ENCODE data around the gene GABBR2. TPM values are rescaled to one million over a fixed set of nuclear protein-coding genes. Genes with fewer than 3 reads are reported as not detected.

The GABBR2 gene
- total and polyA plus RNA-seq, 2 of the 8 experiments (the other 6 are each of a cell fraction or from before 2014, with no cell fraction given): 0.50 to 1.2 TPM

DNA sequence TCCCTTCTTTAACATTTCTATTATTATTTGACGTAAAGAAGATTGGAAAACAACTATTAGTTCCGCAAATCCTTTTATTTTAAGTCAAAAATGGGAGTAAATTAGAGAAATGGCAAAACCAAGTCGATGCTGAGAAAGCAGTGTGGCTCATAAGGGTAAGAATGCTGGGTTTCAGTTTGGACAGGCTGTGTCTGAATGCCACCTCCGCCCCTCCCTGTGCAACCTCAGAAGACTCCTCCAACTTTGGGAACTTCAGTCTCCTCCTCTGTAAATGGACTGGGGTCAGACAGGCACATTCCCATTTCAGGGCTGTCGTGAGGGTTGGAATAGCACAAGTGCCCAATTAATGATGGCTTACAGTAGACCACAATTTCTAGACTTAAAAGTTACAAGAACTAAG, 154.0 kb downstream of the GABBR2 start:
- no peak overlapping the region for H2BK12ac ChIP-seq (ENCODE audit: low read depth, low read length)
- no peak overlapping the region for H4K8ac ChIP-seq (ENCODE audit: extremely low read depth, insufficient read depth, low read length)
- H3K27me3 ChIP-seq (replicated peaks in 1 of 4; ENCODE audit: control insufficient read depth in 3 of 4, extremely low read depth in 1 of 4, insufficient read depth in 3 of 4, low read length in 3 of 4): no peaks in the 10 kb centered on the region
- H2AFZ ChIP-seq (ENCODE audit: low read length): no peak overlapping the region
- H3K9ac ChIP-seq (replicated peaks in 1 of 4; ENCODE audit: extremely low read depth in 1 of 4, low read depth in 3 of 4, low read length in 3 of 4): no peak overlapping the region
- H3K79me2 ChIP-seq (ENCODE audit: control insufficient read depth in 1 of 2, insufficient read depth in 2 of 2, low read length in 2 of 2): no peaks in the 10 kb centered on the region
- H3K79me1 ChIP-seq (ENCODE audit: low read depth, low read length): no peaks in the 10 kb centered on the region
- H3K36me3 ChIP-seq (ENCODE audit: control insufficient read depth in 2 of 4, insufficient read depth in 4 of 4, low read length in 3 of 4): no peaks in the 10 kb centered on the region
- ChIA-PET CTCF (ENCODE audit: partially characterized antibody) (no interaction called here), POLR2A (ENCODE audit: partially characterized antibody) (no interaction called here)
- H3K4me3 ChIP-seq (ENCODE audit: extremely low read depth in 1 of 4, insufficient read depth in 2 of 4, low read depth in 3 of 4, low read length in 4 of 4): no peak overlapping the region
- H3K27ac ChIP-seq (ENCODE audit: low read depth, low read length): no peak overlapping the region
- H2AK5ac ChIP-seq (ENCODE audit: low read depth, low read length): no peak overlapping the region
- no peaks in the 10 kb centered on the region for H3K9me3 ChIP-seq (ENCODE audit: insufficient read depth in 2 of 2, low read depth in 1 of 2, low read length in 1 of 2)
- H3K4ac ChIP-seq (replicated peaks; ENCODE audit: insufficient read length, low read depth, low read length): no peak overlapping the region
- no peaks in the 10 kb centered on the region for H3K4me1 ChIP-seq (replicated peaks in 1 of 4; ENCODE audit: control insufficient read depth in 3 of 4, insufficient read depth in 4 of 4, low read length in 3 of 4)
- no peak overlapping the region for H2BK5ac ChIP-seq (ENCODE audit: low read depth, low read length)
- no peak overlapping the region for H2BK20ac ChIP-seq (ENCODE audit: low read length)
- no peaks in the 10 kb centered on the region for H4K20me1 ChIP-seq (replicated peaks in 1 of 2; ENCODE audit: control insufficient read depth in 1 of 2, insufficient read depth in 2 of 2, low read length in 2 of 2)
- no peak for DNase-seq (ENCODE audit: low read depth in 1 of 2, low spot score in 2 of 2)
- no peak for TF ChIP-seq HDAC6 (IDR thresholded peaks at IDR 0.05; ENCODE audit: low read depth, low read length)
- no peak for TF ChIP-seq TAF1 (IDR thresholded peaks at IDR 0.05; ENCODE audit: low read depth, low read length)
- no peak for TF ChIP-seq SP2 (IDR thresholded peaks at IDR 0.05; ENCODE audit: low read length)
- TF ChIP-seq TAF7 (optimal IDR thresholded peaks at IDR 0.05; ENCODE audit: borderline replicate concordance, low read depth, low read length): no peak
- no peak for TF ChIP-seq PHF8 (conservative IDR thresholded peaks at IDR 0.05; ENCODE audit: low read depth, low read length)
- no peak for TF ChIP-seq CHD1 (IDR thresholded peaks at IDR 0.05; ENCODE audit: low read depth, low read length)
- no peak for TF ChIP-seq TEAD4 (IDR thresholded peaks at IDR 0.05; ENCODE audit: low read depth, low read length)
- no peak for TF ChIP-seq RXRA (IDR thresholded peaks at IDR 0.05; ENCODE audit: insufficient read depth, low read depth, low read length)
- no peak for TF ChIP-seq SP4 (IDR thresholded peaks at IDR 0.05; ENCODE audit: low read length)
- no peak for TF ChIP-seq YY1 (IDR thresholded peaks at IDR 0.05; ENCODE audit: low read depth, low read length)
- no peak for TF ChIP-seq BRCA1 (IDR thresholded peaks at IDR 0.05; ENCODE audit: low read depth, low read length)
- no peak for TF ChIP-seq HDAC2 (IDR thresholded peaks at IDR 0.05; ENCODE audit: borderline replicate concordance in 1 of 2, low read depth in 2 of 2, low read length in 2 of 2)
- TF ChIP-seq TCF12 (IDR thresholded peaks at IDR 0.05; ENCODE audit: low read depth, low read length): no peak
- TF ChIP-seq CTBP2 (IDR thresholded peaks at IDR 0.05; ENCODE audit: borderline replicate concordance, insufficient read depth, insufficient read length, low read length): no peak
- FAIRE-seq: no peak
- no peak overlapping the region for H3K14ac ChIP-seq (ENCODE audit: insufficient read length)
- H3K23me2 ChIP-seq (ENCODE audit: low read depth, low read length): no peaks in the 10 kb centered on the region
- no peak overlapping the region for H3K4me2 ChIP-seq (ENCODE audit: insufficient read depth in 1 of 2, low read depth in 2 of 2, low read length in 2 of 2)
- H3K56ac ChIP-seq (replicated peaks; ENCODE audit: insufficient read length, low read depth, low read length): no peak overlapping the region
- no peak overlapping the region for H2BK15ac ChIP-seq (ENCODE audit: low read length)
- H3K23ac ChIP-seq (ENCODE audit: insufficient read length): no peak overlapping the region
- WGBS, 2 experiments (ENCODE audit: extremely low coverage in 1 of 2, insufficient coverage in 1 of 2, insufficient read length in 1 of 2, insufficient replicate concordance in 2 of 2, low coverage in 1 of 2, low lambda C conversion rate in 2 of 2, missing lambda C conversion rate in 1 of 2): 87% methylated on average over 5 of the region's 5 CpGs; no CpG with 5 or more reads in 1 of the 2 experiments
- H3K18ac ChIP-seq (ENCODE audit: extremely low read depth, low read length): no peak overlapping the region
- no peak overlapping the region for H2BK120ac ChIP-seq (replicated peaks; ENCODE audit: low read depth, low read length)
- H4K5ac ChIP-seq (ENCODE audit: insufficient read length, low read depth, low read length): no peak overlapping the region
- H4K91ac ChIP-seq (replicated peaks; ENCODE audit: insufficient read length, low read length): no peak overlapping the region

Data from H1 (cell line).